ENCODE data around the gene UBAC1.

UBAC1 gene

GRCh38 chr9:135889564-135890189 lies 71.5 kb downstream of the UBAC1 start:
- DNase-seq (ENCODE audit: extremely low spot score), result no peak
- ChIA-PET POLR2A (no interaction called here), CTCF (interaction anchor here (1.2 kb wide), 1 partner anchor 14 kb away, joined by 3 read pairs; no protein-coding TSS in a partner anchor)
- no peak for TF ChIP-seq CTCF (IDR thresholded peaks at IDR 0.05; ENCODE audit: control extremely low read depth, extremely low read depth, low read depth, missing control alignments)

- TF ChIP-seq CTCF (IDR thresholded peaks at IDR 0.05; ENCODE audit: control extremely low read depth, extremely low read depth, low read depth, missing control alignments), result no peak
- ChIA-PET POLR2A (no interaction called here), CTCF (interaction anchor here (1.2 kb wide), 1 partner anchor 15 kb away, joined by 3 read pairs; no protein-coding TSS in a partner anchor)
- no peak for DNase-seq (ENCODE audit: extremely low spot score)
Measured at GRCh38 chr9:135888766-135889394, 72.3 kb downstream of the UBAC1 start.

- POLR2A ChIA-PET, result no interaction called here
- no peak for TF ChIP-seq CTCF (IDR thresholded peaks at IDR 0.05; ENCODE audit: control extremely low read depth, extremely low read depth, low read depth, missing control alignments)
- CTCF ChIA-PET, result interaction anchor here (1.0 kb wide), 1 partner anchor 10 kb away, joined by 3 read pairs; no protein-coding TSS in a partner anchor
- DNase-seq (ENCODE audit: extremely low spot score), result no peak
Measured at GRCh38 chr9:135888126-135888765, 72.9 kb downstream of the UBAC1 start.

- DNase-seq (ENCODE audit: extremely low spot score), result peak; percentile 76
- POLR2A ChIA-PET, result no interaction called here
- TF ChIP-seq CTCF (IDR thresholded peaks at IDR 0.05; ENCODE audit: control extremely low read depth, extremely low read depth, low read depth, missing control alignments), result no peak
- CTCF ChIA-PET, result interaction anchor here (1.0 to 1.4 kb wide), 2 partner anchors 11 to 22 kb away, joined by 3 to 4 read pairs; no protein-coding TSS in a partner anchor
Measured at GRCh38 chr9:135887585-135888050, 73.6 kb downstream of the UBAC1 start.

- DNase-seq (ENCODE audit: extremely low spot score), result no peak
- no peak for TF ChIP-seq CTCF (IDR thresholded peaks at IDR 0.05; ENCODE audit: control extremely low read depth, extremely low read depth, low read depth, missing control alignments)
- CTCF ChIA-PET, result interaction anchor here (1.4 kb wide), 1 partner anchor 22 kb away, joined by 4 read pairs; no protein-coding TSS in a partner anchor
- POLR2A ChIA-PET, result no interaction called here
Measured at GRCh38 chr9:135887021-135887507, 74.1 kb downstream of the UBAC1 start.
